Esophagus (tissue), 2 donors: ENCODE results near the gene ACOT7. TPM values are rescaled to one million over a fixed set of nuclear protein-coding genes. Genes with fewer than 3 reads are reported as not detected.
A peak's percentile ranks its signal among the peaks of the same experiment; 100 is the strongest.

ENCODE experiments used
- H3K27ac ChIP-seq, 2 donors: one replicate each; pipeline ENCODE4 v1.5.1; 2013; ENCODE audit warnings: low read depth in 2 of 2, mild to moderate bottlenecking in 2 of 2, inconsistent platforms in 1 of 2, low read length in 1 of 2, moderate library complexity in 1 of 2
- H3K27me3 ChIP-seq, 2 donors: one replicate each; pipeline ENCODE4 v1.6.1; 2013; ENCODE audit warnings: low read length in 2 of 2, control low read depth in 1 of 2, mild to moderate bottlenecking in 1 of 2; ENCODE audit not compliant: insufficient read depth in 2 of 2, control insufficient read depth in 1 of 2
- H3K36me3 ChIP-seq, 2 donors: one replicate each; pipeline ENCODE4 v1.6.1; 2013; ENCODE audit warnings: low read length in 1 of 2; ENCODE audit not compliant: control insufficient read depth in 2 of 2, insufficient read depth in 2 of 2
- H3K4me1 ChIP-seq, 2 donors: one replicate each; pipeline ENCODE4 v1.6.1; 2013; ENCODE audit warnings: low read length in 1 of 2; ENCODE audit not compliant: control insufficient read depth in 2 of 2, insufficient read depth in 2 of 2
- H3K4me3 ChIP-seq, 2 donors: one replicate each; pipeline ENCODE4 v1.5.1; 2013; ENCODE audit warnings: low read length in 2 of 2, mild to moderate bottlenecking in 2 of 2, low read depth in 1 of 2, moderate library complexity in 1 of 2
- H3K9me3 ChIP-seq, 2 donors: one replicate each; pipeline ENCODE4 v1.6.1; 2013; ENCODE audit warnings: mild to moderate bottlenecking in 2 of 2, low read depth in 1 of 2, low read length in 1 of 2, moderate library complexity in 1 of 2; ENCODE audit not compliant: control insufficient read depth in 2 of 2, insufficient read depth in 1 of 2
- WGBS, 2 donors: extraction: QIAGEN DNeasy Blood & Tissue Kit; methylation state at CpG; one replicate each; pipeline ENCODE4 v1.1.7; 2013; 5-methylcytosine and 5-hydroxymethylcytosine counted together
- polyA plus RNA-seq, 2 donors: library from polyadenylated mRNA; stranded (reverse); fragments of 200-250 nt; gene quantifications; one replicate each; pipeline ENCODE4 v1.2.3, GENCODE V29; 2013
- donor health status: healthy with polysubstance abuse.
- donor health status: Bipolar disorder and iron deficiency.

Gene ACOT7
- polyA plus RNA-seq, 2 donors, result 12.3 to 39.7 TPM

DNA sequence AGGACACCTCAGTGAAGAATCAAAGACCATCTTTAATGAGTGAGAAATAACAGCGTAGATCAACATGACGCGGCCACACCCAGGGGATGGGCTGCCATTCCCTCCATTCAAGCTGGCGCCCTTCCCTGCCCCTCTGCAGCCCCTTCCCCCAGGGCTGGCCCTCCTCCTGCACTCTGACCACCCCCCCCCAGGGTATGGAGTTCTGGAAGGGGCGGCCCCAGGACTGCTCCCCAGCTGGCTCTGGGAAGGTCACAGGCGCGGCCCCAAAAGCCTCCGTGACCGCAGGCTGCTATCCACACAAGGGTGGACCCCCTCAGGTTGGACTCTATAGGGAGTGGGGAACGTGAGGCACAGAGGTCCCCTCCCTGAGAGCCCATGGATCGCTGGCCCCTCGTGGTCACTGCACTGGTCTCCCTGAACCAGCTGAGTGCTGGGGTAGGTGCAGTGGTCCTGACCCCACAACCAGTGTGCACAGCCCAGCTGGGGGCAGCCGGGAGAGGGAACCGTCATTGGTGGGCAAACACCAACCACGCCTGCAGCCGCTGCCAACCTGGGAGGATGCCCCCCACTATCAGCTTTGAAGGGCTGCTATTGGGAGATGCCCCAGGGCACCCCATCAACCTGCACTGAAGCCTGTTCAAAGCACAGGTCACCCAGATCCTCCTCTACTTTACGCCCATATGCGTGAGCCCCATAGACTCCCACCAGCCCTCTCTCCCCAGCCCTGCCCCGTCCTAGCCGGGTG, 116.6 kb downstream of the ACOT7 start:
- H3K4me3 ChIP-seq, result no peak overlapping the region
- H3K4me1 ChIP-seq, result peaks cover 3 to 15% of the 10 kb centered on the region in 2 donors
- H3K27ac ChIP-seq, result no peak overlapping the region
- no peaks in the 10 kb centered on the region for H3K9me3 ChIP-seq
- no peaks in the 10 kb centered on the region for H3K27me3 ChIP-seq
- H3K36me3 ChIP-seq, result peaks cover 0 to 4% of the 10 kb centered on the region in 2 donors
- WGBS, 2 donors, result 89 to 90% methylated on average over 20 of the region's 20 CpGs

DNA sequence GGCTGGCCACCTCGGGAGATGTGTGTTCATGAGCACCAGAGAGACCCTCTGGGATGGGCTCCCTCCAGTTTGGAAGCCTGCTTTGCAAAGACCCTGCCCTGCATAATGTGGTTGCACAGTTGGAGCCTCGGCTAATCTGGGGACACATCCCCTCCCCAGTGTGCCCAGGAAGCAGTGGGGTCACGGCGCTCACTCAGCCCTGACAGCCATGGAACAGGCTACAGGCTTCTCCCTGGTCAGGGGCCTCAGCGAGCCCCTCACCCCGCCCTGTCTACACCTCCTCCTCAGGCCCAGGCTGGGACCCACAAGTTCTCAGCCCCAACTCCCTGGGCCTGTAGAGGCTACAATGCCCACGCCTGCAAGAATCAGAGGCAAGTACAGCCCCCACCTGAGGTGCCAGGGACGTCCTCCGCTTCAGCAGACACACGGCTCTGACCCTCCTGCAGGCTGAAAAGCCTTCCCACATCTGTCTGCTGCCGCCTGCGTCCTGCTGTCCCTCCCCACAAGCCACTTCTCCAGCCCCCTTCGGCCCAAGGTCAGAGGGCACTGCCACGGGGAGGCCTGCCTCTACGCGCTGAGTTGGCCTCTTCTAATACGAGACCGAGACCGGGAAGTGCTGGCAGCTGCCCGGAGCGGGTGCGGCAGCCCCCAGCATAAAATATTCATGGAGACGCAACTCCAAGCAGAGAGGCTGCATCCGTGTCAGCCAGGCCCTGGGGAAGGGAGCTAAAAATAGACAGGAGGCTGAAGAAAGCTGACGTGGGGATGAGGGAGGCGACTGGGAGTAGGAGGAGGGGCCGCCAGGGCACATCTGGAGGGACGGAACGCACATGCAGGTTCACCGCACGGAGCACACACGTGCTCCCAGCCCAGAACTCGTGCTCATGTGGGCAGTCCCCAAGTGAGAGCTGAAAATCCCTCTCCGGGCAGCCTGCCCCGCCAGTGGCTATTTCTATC, 117.5 kb downstream of the ACOT7 start:
- H3K9me3 ChIP-seq, result no peaks in the 10 kb centered on the region
- H3K27ac ChIP-seq, result peak overlapping the region; percentile 5 to 38
- no peak overlapping the region for H3K4me3 ChIP-seq
- no peaks in the 10 kb centered on the region for H3K27me3 ChIP-seq
- WGBS, 2 donors, result 62 to 68% methylated on average over 35 of the region's 35 CpGs
- H3K36me3 ChIP-seq, result peaks cover 0 to 4% of the 10 kb centered on the region in 2 donors
- peaks cover 3 to 14% of the 10 kb centered on the region in 2 donors for H3K4me1 ChIP-seq

DNA sequence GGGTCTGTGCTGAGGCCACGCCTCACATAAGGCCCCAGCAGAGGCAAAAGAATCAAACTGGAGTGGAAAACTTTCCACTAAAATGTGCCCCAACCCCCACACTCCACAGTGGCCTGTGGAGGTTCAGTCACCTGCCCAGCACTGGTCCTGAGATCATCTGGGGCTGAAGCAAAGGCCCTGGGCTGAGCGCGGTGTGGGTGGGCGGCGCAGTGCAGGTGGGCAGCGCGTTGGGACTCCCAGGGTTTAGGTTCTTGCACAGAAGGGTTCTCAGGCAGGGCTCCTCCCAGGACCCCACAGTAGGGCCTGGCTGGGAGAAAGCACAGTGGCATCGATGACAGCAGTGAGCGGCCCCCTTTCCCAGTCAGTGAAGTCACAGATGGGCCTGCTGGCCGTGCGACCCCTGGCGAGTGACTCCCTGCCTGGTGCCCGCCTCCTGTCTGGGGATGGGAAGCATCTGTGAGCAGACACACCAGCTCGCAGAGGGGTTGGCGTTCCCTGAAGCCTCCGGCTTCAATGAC, 118.9 kb downstream of the ACOT7 start:
- Histone ChIP-seq H3K27me3 (no peaks in the 10 kb centered on the region), H3K4me3 (no peak overlapping the region), H3K9me3 (no peaks in the 10 kb centered on the region), H3K4me1 (peaks cover 3 to 24% of the 10 kb centered on the region in 2 donors), H3K27ac (no peak overlapping the region), H3K36me3 (peaks cover 0 to 4% of the 10 kb centered on the region in 2 donors)
- WGBS, 2 donors, result 95 to 97% methylated on average over 16 of the region's 16 CpGs

DNA sequence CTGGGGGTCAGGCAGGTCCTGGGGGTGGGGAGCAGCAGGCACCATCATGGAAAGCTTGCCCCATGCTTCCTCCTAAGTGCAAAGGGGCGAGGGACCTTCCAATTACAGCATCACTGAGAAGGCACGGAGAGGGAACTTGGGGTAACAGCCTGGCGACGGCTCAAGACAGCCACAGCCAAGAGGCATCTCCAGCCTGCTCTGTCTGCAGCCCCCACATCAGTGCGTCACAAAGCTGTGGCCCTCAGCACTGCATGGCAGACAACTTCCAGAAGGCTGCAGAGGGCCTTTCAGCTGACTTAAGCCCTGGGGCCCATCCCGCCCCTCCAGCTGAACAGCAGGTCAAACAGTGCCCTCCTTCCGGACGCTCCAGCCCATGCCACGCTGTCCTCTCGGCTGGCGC, 119.5 kb downstream of the ACOT7 start:
- H3K4me1 ChIP-seq, result peaks cover 3 to 25% of the 10 kb centered on the region in 2 donors
- no peak overlapping the region for H3K4me3 ChIP-seq
- no peak overlapping the region for H3K27ac ChIP-seq
- 96 to 97% methylated on average over 11 of the region's 11 CpGs for WGBS, 2 donors
- no peaks in the 10 kb centered on the region for H3K9me3 ChIP-seq
- H3K36me3 ChIP-seq, result peaks cover 0 to 4% of the 10 kb centered on the region in 2 donors
- H3K27me3 ChIP-seq, result no peaks in the 10 kb centered on the region

DNA sequence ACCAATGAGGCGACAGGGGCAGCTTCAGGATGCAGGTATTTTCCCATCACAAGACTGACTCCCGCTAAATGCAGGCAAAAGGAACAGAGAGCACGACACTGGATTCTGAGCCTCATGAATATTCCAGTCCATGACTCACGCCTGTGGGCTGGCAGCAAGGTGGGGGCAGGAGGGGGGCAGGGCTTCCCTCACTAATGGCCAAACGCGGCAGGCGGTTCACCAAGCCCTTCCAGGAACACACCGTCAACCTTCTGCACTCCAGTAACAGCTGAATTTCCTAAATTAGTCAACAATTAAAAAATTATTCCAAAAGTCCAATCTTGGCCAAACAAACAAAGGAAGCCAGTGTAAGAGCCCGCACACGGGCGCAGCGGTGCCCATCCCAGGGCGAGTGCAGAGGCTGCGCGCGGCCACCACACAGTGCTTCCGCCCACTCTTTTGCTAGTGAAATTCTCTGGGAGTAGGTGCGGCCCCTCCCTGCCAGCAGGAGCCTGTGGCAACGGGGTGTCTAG, 120.1 kb downstream of the ACOT7 start:
- peaks cover 3 to 25% of the 10 kb centered on the region in 2 donors for H3K4me1 ChIP-seq
- H3K27me3 ChIP-seq, result no peaks in the 10 kb centered on the region
- H3K9me3 ChIP-seq, result no peaks in the 10 kb centered on the region
- 73 to 74% methylated on average over 19 of the region's 19 CpGs for WGBS, 2 donors
- H3K27ac ChIP-seq, result no peak overlapping the region
- H3K36me3 ChIP-seq, result no peaks in the 10 kb centered on the region
- H3K4me3 ChIP-seq, result no peak overlapping the region

DNA sequence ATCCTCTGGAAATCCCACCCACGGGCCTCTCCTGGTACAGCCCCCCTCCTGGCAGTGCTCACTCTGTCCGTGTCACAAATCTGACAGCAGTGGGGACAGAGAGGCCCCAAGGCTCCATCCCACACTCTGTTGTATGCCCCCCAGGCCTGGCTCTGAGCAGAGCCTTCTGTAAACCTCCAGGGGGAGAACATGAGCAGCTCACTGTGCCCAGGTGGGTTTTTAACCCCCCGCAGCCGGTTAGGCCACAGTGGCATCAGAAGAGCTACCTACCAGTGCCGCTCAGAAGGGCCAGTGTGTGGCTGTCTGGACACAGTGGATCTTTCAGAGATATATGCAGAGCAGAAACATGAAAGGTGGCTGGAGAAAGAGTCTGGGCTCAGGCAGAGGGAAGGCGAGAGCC, 120.7 kb downstream of the ACOT7 start:
- Histone ChIP-seq H3K27me3 (no peaks in the 10 kb centered on the region), H3K27ac (no peak overlapping the region), H3K36me3 (no peaks in the 10 kb centered on the region), H3K4me3 (no peak overlapping the region), H3K4me1 (peaks cover 3 to 25% of the 10 kb centered on the region in 2 donors), H3K9me3 (no peaks in the 10 kb centered on the region)
- 70 to 74% methylated on average over 6 of the region's 6 CpGs for WGBS, 2 donors

DNA sequence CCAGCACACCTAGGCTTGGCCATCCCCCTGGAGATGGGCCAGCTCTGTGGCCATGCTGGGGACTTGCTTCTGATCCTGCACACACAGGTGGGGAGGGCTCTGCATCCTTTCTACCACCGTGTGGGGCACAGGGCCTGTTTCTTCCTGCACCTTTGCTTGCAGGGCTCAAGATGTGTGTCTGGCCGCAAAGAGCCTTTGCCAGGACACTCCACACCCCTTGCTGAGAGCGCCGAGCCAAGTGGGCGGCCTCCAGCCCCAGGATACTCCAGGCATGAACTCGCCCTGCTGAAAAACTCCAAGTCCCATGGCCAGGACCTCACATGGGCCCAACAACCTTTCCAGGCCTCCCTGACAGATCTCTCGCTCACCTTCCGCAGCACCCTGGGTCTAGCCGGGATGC, 121.1 kb downstream of the ACOT7 start:
- no peaks in the 10 kb centered on the region for H3K9me3 ChIP-seq
- WGBS, 2 donors, result 55 to 66% methylated on average over 9 of the region's 9 CpGs
- no peaks in the 10 kb centered on the region for H3K27me3 ChIP-seq
- no peak overlapping the region for H3K27ac ChIP-seq
- H3K4me1 ChIP-seq, result peaks cover 3 to 25% of the 10 kb centered on the region in 2 donors
- H3K36me3 ChIP-seq, result no peaks in the 10 kb centered on the region
- H3K4me3 ChIP-seq, result no peak overlapping the region

DNA sequence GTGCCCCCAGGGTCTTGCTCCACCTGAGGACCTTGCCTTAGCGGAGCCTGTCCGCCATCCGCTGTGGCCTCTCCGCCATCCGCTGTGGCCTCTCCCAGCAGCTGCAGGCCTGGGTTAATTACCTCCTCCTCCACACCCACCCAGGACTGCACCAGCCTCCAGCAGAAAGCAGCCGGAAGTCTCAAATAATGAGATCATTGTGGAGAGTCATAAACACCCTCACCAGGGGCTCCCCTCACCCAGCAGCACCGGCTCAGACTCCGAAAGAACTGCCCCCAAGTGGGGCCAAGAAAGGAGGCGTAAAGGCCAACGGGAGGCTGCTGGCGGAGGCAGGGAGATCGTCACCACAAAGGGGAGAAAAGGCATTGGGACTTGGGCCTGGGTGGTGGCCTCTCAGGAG, 122.0 kb downstream of the ACOT7 start:
- no peaks in the 10 kb centered on the region for H3K36me3 ChIP-seq
- no peak overlapping the region for H3K4me3 ChIP-seq
- H3K9me3 ChIP-seq, result no peaks in the 10 kb centered on the region
- no peaks in the 10 kb centered on the region for H3K27me3 ChIP-seq
- H3K27ac ChIP-seq, result no peak overlapping the region
- peaks cover 0 to 25% of the 10 kb centered on the region in 2 donors for H3K4me1 ChIP-seq
- 80 to 83% methylated on average over 12 of the region's 12 CpGs for WGBS, 2 donors

DNA sequence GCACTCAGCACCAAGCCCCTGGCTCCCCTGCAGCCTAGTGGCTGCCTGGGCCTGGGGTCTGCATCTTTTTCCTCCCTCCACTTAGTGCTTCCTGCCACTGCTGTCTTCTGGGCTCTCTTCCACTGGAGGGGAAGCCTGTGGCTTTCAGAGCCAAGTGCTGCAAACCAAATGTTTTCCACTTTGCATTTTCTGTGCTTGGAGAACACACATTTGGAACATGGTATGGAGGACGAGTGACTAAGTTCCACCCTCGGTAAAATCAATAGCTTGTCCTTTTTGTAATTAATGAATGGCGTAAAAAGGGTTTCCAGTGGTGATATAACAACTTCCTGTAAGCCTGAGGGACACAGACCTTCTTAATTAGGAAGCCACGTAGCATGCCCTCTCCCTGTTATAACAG, 122.6 kb downstream of the ACOT7 start:
- no peak overlapping the region for H3K4me3 ChIP-seq
- H3K36me3 ChIP-seq, result no peaks in the 10 kb centered on the region
- H3K9me3 ChIP-seq, result no peaks in the 10 kb centered on the region
- H3K27ac ChIP-seq, result no peak overlapping the region
- H3K4me1 ChIP-seq, result peaks cover 0 to 23% of the 10 kb centered on the region in 2 donors
- 68 to 70% methylated on average over 4 of the region's 4 CpGs for WGBS, 2 donors
- no peaks in the 10 kb centered on the region for H3K27me3 ChIP-seq
